HepG2 (cell line): ENCODE data around the gene TULP4. TPM values are rescaled to one million over a fixed set of nuclear protein-coding genes. Genes with fewer than 3 reads are reported as not detected.

ENCODE experiments used
- AKAP8 ChIP-seq: sonication (generic); formaldehyde crosslinking; IDR thresholded peaks from 2 replicates; pipeline ENCODE4 v1.5.1; 2020; ENCODE audit warnings: mild to moderate bottlenecking, missing genetic modification reagents
- ETV5 ChIP-seq: IDR thresholded peaks from 2 replicates; pipeline ENCODE4 v1.6.1; 2018; ENCODE audit warnings: missing biosample characterization, missing genetic modification reagents, inconsistent platforms, borderline replicate concordance
- HDAC1 ChIP-seq: sonication (generic); formaldehyde crosslinking; IDR thresholded peaks from 2 replicates; pipeline ENCODE4 v1.5.1; 2020; ENCODE audit warnings: mild to moderate bottlenecking, missing genetic modification reagents
- HMGXB4 ChIP-seq, 2 experiments: sonication (generic) in 1 of 2; formaldehyde crosslinking in 1 of 2; IDR thresholded peaks; 2 replicates each; pipeline versions ENCODE4 v1.4.0 to v1.6.1; 2018 to 2020; ENCODE audit warnings: missing genetic modification reagents in 2 of 2, borderline replicate concordance in 1 of 2, low read depth in 1 of 2, mild to moderate bottlenecking in 1 of 2, missing biosample characterization in 1 of 2
- JUNB ChIP-seq: sonication (generic); formaldehyde crosslinking; IDR thresholded peaks from 2 replicates; pipeline ENCODE4 v1.8.0; 2022; ENCODE audit warnings: missing genetic modification reagents, mild to moderate bottlenecking, borderline replicate concordance
- MAZ ChIP-seq, 2 experiments: sonication (generic) in 1 of 2; formaldehyde crosslinking in 1 of 2; IDR thresholded peaks; 2 replicates each; pipeline versions ENCODE4 v1.5.0 to v1.6.1; 2012 to 2020; ENCODE audit warnings: low read depth in 2 of 2, mild to moderate bottlenecking in 2 of 2, borderline replicate concordance in 1 of 2, improper control_type of control experiment in 1 of 2, low read length in 1 of 2, missing genetic modification reagents in 1 of 2, moderate library complexity in 1 of 2
- NKX3-1 ChIP-seq: sonication (generic); formaldehyde crosslinking; IDR thresholded peaks from 2 replicates; pipeline ENCODE4 v1.5.0; 2020; ENCODE audit warnings: missing genetic modification reagents
- RORA ChIP-seq: sonication (generic); formaldehyde crosslinking; IDR thresholded peaks from 2 replicates; pipeline ENCODE4 v1.5.0; 2020; ENCODE audit warnings: mild to moderate bottlenecking, missing genetic modification reagents, moderate library complexity
- SOX5 ChIP-seq: IDR thresholded peaks from 2 replicates; pipeline ENCODE4 v1.6.1; 2016; ENCODE audit warnings: borderline replicate concordance
- ZNF205 ChIP-seq: IDR thresholded peaks from 2 replicates; pipeline ENCODE4 v1.6.1; 2018; ENCODE audit warnings: missing biosample characterization, missing genetic modification reagents
- ZNF343 ChIP-seq: sonication (generic); formaldehyde crosslinking; IDR thresholded peaks from 2 replicates; pipeline ENCODE4 v1.4.0; 2020; ENCODE audit warnings: mild to moderate bottlenecking, missing genetic modification reagents
- ZSCAN29 ChIP-seq: sonication (generic); formaldehyde crosslinking; conservative IDR thresholded peaks from 2 replicates; pipeline ENCODE4 v1.4.0; 2020; ENCODE audit warnings: mild to moderate bottlenecking, missing genetic modification reagents
- polyA plus RNA-seq, 8 experiments: library from polyadenylated mRNA; depleted of rRNA in 3 of 8; stranded (reverse) in 7 of 8; unstranded in 1 of 8; fragments of >200 nt; fragmentation: Illumina TruSeq in 4 of 8; extraction: Trizol in 4 of 8; gene quantifications; 2 replicates each; pipeline versions ENCODE4 v1.2.1 to v1.2.3, GENCODE V29; 2011 to 2016; ENCODE audit warnings: low read depth in 4 of 8, missing spikeins in 1 of 8, mixed read lengths in 1 of 8; ENCODE audit not compliant: insufficient read depth in 1 of 8
- total RNA-seq, 5 experiments: library from RNA; depleted of rRNA; stranded (reverse); fragments of >200 nt; fragmentation: Illumina TruSeq; extraction: Trizol; gene quantifications; 2 replicates each; pipeline ENCODE4 v1.2.3, GENCODE V29; 2016; ENCODE audit warnings: low read depth in 1 of 5
- TF ChIP-seq, protein P1 (sequence below): sonication (generic); formaldehyde crosslinking; IDR thresholded peaks from 2 replicates; pipeline ENCODE4 v1.5.0; 2020; ENCODE audit warnings: mild to moderate bottlenecking, missing genetic modification reagents
- TF ChIP-seq, protein P2 (sequence below): sonication (generic); formaldehyde crosslinking; IDR thresholded peaks from 2 replicates; pipeline ENCODE4 v1.9.0; 2021; ENCODE audit warnings: missing genetic modification reagents, borderline replicate concordance
- TF ChIP-seq, protein P3 (sequence below): sonication (generic); formaldehyde crosslinking; IDR thresholded peaks from 2 replicates; pipeline ENCODE4 v1.4.0; 2020; ENCODE audit warnings: missing genetic modification reagents
- TF ChIP-seq, protein P4 (sequence below): sonication (generic); formaldehyde crosslinking; IDR thresholded peaks from 2 replicates; pipeline ENCODE4 v1.5.0; 2020; ENCODE audit warnings: missing genetic modification reagents

Gene TULP4
- total and polyA plus RNA-seq, 2 of the 13 experiments (the other 11 are each of a cell fraction or from before 2014, with no cell fraction given), result 21.1 to 122 TPM

DNA sequence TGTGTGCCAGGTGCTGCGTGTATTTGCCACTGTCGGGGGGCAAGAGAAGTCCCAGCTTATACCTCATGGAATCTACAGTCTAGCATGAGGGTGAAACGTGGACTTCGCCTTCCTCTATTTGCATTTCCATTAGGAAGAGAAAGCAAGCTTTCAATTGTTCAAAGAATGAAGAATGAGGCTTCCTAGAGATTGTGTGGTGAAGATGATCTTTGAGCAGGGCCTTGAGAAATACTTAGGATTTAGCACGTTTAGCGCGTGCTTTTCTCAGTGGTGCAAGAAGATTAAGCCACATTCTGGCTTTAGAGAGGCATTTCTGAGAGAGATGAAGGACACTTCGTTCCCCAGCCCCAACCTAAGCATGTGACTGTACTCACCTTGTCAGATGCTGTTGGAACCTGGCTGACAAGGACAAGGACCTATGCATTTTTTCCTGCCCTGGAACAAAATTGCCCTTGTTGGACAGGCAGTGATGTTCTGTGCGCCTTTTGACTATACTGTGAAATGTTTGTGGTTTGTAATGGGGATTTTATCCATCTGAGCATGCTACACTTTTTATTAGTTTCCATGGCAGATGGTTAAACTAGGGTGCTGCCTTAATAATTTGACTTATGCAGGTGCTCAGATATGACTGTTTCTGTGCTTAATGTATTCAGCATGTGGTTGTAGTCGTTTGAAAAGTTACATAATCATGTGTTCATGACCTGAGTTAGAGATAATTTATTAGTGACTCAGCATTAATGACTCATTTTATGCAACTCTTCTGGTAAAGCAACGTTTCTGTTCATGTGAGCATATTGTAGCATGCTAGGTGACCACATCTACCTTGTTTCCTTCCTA, 10.7 kb downstream of the TULP4 start (continued):
- peak; percentile 98 for TF ChIP-seq SOX5 (CRISPR knock-in tag)
- TF ChIP-seq ZSCAN29 (CRISPR knock-in tag), result peak; percentile 94
- no peak for TF ChIP-seq RORA
- TF ChIP-seq, protein P1, sequence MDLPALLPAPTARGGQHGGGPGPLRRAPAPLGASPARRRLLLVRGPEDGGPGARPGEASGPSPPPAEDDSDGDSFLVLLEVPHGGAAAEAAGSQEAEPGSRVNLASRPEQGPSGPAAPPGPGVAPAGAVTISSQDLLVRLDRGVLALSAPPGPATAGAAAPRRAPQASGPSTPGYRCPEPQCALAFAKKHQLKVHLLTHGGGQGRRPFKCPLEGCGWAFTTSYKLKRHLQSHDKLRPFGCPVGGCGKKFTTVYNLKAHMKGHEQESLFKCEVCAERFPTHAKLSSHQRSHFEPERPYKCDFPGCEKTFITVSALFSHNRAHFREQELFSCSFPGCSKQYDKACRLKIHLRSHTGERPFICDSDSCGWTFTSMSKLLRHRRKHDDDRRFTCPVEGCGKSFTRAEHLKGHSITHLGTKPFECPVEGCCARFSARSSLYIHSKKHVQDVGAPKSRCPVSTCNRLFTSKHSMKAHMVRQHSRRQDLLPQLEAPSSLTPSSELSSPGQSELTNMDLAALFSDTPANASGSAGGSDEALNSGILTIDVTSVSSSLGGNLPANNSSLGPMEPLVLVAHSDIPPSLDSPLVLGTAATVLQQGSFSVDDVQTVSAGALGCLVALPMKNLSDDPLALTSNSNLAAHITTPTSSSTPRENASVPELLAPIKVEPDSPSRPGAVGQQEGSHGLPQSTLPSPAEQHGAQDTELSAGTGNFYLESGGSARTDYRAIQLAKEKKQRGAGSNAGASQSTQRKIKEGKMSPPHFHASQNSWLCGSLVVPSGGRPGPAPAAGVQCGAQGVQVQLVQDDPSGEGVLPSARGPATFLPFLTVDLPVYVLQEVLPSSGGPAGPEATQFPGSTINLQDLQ (CRISPR knock-in tag), result no peak
- TF ChIP-seq, protein P2, sequence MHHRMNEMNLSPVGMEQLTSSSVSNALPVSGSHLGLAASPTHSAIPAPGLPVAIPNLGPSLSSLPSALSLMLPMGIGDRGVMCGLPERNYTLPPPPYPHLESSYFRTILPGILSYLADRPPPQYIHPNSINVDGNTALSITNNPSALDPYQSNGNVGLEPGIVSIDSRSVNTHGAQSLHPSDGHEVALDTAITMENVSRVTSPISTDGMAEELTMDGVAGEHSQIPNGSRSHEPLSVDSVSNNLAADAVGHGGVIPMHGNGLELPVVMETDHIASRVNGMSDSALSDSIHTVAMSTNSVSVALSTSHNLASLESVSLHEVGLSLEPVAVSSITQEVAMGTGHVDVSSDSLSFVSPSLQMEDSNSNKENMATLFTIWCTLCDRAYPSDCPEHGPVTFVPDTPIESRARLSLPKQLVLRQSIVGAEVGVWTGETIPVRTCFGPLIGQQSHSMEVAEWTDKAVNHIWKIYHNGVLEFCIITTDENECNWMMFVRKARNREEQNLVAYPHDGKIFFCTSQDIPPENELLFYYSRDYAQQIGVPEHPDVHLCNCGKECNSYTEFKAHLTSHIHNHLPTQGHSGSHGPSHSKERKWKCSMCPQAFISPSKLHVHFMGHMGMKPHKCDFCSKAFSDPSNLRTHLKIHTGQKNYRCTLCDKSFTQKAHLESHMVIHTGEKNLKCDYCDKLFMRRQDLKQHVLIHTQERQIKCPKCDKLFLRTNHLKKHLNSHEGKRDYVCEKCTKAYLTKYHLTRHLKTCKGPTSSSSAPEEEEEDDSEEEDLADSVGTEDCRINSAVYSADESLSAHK (CRISPR knock-in tag), result 0 out of 2 replicates have a peak, but pooled peaks have one; percentile 37
- 0 out of 2 replicates have a peak, but pooled peaks have one; percentile 1 for TF ChIP-seq JUNB (CRISPR knock-in tag)
- peak; percentile 79; the same call in 1 of the 2 replicates for TF ChIP-seq HDAC1 (CRISPR knock-in tag)
- TF ChIP-seq MAZ (IDR thresholded peaks at IDR 0.05; ENCODE audit: borderline replicate concordance, low read depth, low read length), result no peak
- TF ChIP-seq MAZ (CRISPR knock-in tag; IDR thresholded peaks at IDR 0.05; ENCODE audit: low read depth), result peak; percentile 83
- TF ChIP-seq, protein P3, sequence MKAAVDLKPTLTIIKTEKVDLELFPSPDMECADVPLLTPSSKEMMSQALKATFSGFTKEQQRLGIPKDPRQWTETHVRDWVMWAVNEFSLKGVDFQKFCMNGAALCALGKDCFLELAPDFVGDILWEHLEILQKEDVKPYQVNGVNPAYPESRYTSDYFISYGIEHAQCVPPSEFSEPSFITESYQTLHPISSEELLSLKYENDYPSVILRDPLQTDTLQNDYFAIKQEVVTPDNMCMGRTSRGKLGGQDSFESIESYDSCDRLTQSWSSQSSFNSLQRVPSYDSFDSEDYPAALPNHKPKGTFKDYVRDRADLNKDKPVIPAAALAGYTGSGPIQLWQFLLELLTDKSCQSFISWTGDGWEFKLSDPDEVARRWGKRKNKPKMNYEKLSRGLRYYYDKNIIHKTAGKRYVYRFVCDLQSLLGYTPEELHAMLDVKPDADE (CRISPR knock-in tag), result no peak
- TF ChIP-seq ETV5 (CRISPR knock-in tag), result peak; percentile 65
- TF ChIP-seq HMGXB4 (CRISPR knock-in tag; IDR thresholded peaks at IDR 0.05; ENCODE audit: borderline replicate concordance in 1 of 2, low read depth in 1 of 2), result peak; percentile 33 to 65; a peak in 3 of 4 replicates
- peak; percentile 70; the same call in 1 of the 2 replicates for TF ChIP-seq ZNF343 (CRISPR knock-in tag)
- peak; percentile 85; the same call in 1 of the 2 replicates for TF ChIP-seq ZNF205 (CRISPR knock-in tag)
- TF ChIP-seq, protein P4, sequence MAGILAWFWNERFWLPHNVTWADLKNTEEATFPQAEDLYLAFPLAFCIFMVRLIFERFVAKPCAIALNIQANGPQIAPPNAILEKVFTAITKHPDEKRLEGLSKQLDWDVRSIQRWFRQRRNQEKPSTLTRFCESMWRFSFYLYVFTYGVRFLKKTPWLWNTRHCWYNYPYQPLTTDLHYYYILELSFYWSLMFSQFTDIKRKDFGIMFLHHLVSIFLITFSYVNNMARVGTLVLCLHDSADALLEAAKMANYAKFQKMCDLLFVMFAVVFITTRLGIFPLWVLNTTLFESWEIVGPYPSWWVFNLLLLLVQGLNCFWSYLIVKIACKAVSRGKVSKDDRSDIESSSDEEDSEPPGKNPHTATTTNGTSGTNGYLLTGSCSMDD (CRISPR knock-in tag), result no peak
- TF ChIP-seq NKX3-1 (CRISPR knock-in tag), result peak; percentile 84; the same call in 1 of the 2 replicates
- TF ChIP-seq AKAP8 (CRISPR knock-in tag), result no peak
